Mesothelial cell of epicardium (in vitro differentiated cells): ENCODE results near the gene SLC12A7. TPM values are rescaled to one million over a fixed set of nuclear protein-coding genes. Genes with fewer than 3 reads are reported as not detected.

ENCODE experiments used
- DNase-seq, 2 experiments: peaks; one replicate each; pipeline ENCODE4 v3.0.0; 2021; ENCODE audit warnings: low spot score in 2 of 2; ENCODE audit not compliant: unreplicated experiment in 2 of 2
- H3K27ac Mint-ChIP-seq: 2 replicates; pipeline ENCODE4 v1.8.0; 2021; ENCODE audit warnings: mixed read lengths
- H3K27me3 Mint-ChIP-seq: 2 replicates; pipeline ENCODE4 v1.8.0; 2021; ENCODE audit warnings: low read depth, mixed read lengths
- H3K36me3 Mint-ChIP-seq: 2 replicates; pipeline ENCODE4 v1.8.0; 2021; ENCODE audit warnings: mixed read lengths
- H3K4me1 Mint-ChIP-seq: 2 replicates; pipeline ENCODE4 v1.8.0; 2021; ENCODE audit warnings: mixed read lengths
- H3K4me3 Mint-ChIP-seq: 2 replicates; pipeline ENCODE4 v1.8.0; 2021; ENCODE audit warnings: mild to moderate bottlenecking, moderate library complexity, mixed read lengths
- H3K9me3 Mint-ChIP-seq: 2 replicates; pipeline ENCODE4 v1.8.0; 2021; ENCODE audit warnings: mixed read lengths
- CTCF ChIP-seq: fragments of 200-600 bp; sonication (generic); IDR thresholded peaks from one replicate; pipeline ENCODE4 v1.5.0; 2021; ENCODE audit warnings: antibody characterized with exemption; ENCODE audit not compliant: unreplicated experiment
- total RNA-seq: library from RNA; stranded (reverse); gene quantifications from 3 replicates; pipeline ENCODE4 v1.2.1, GENCODE V29; 2021

The SLC12A7 gene
- total RNA-seq, 1 donor from 2014 or later = 34.9 TPM

GRCh38 chr5:1103505-1104326 lies 8.1 kb downstream of the SLC12A7 start:
- DNase-seq = no peak
- TF ChIP-seq CTCF = no peak
- Mint-ChIP-seq H3K27ac (no peak overlapping the region), H3K4me1 (peaks cover 33% of the 10 kb centered on the region), H3K36me3 (no peaks in the 10 kb centered on the region), H3K27me3 (no peaks in the 10 kb centered on the region), H3K9me3 (no peaks in the 10 kb centered on the region), H3K4me3 (no peak overlapping the region)

- H3K4me3 Mint-ChIP-seq = no peak overlapping the region
- no peak for TF ChIP-seq CTCF
- H3K27me3 Mint-ChIP-seq = no peaks in the 10 kb centered on the region
- H3K36me3 Mint-ChIP-seq = no peaks in the 10 kb centered on the region
- DNase-seq = no peak
- H3K27ac Mint-ChIP-seq = no peak overlapping the region
- H3K4me1 Mint-ChIP-seq = peaks cover 34% of the 10 kb centered on the region
- no peaks in the 10 kb centered on the region for H3K9me3 Mint-ChIP-seq
Observed at GRCh38 chr5:1103093-1103492, 8.8 kb downstream of the SLC12A7 start.

GRCh38 chr5:1101961-1102713 lies 9.7 kb downstream of the SLC12A7 start:
- Mint-ChIP-seq H3K4me1 (peaks cover 40% of the 10 kb centered on the region), H3K36me3 (no peaks in the 10 kb centered on the region), H3K27me3 (no peaks in the 10 kb centered on the region), H3K4me3 (peak overlapping the region; percentile 21), H3K27ac (peak overlapping the region; percentile 79), H3K9me3 (no peaks in the 10 kb centered on the region)
- DNase-seq = no peak
- no peak for TF ChIP-seq CTCF

GRCh38 chr5:1100664-1101574 lies 10.9 kb downstream of the SLC12A7 start:
- Mint-ChIP-seq H3K4me1 (peaks cover 42% of the 10 kb centered on the region), H3K27ac (no peak overlapping the region), H3K27me3 (no peaks in the 10 kb centered on the region), H3K36me3 (no peaks in the 10 kb centered on the region), H3K9me3 (no peaks in the 10 kb centered on the region), H3K4me3 (no peak overlapping the region)
- TF ChIP-seq CTCF = no peak
- DNase-seq = no peak

GRCh38 chr5:1099926-1100663 lies 11.8 kb downstream of the SLC12A7 start:
- no peak for DNase-seq
- H3K9me3 Mint-ChIP-seq = no peaks in the 10 kb centered on the region
- H3K27ac Mint-ChIP-seq = peak overlapping the region; percentile 39
- no peak overlapping the region for H3K4me3 Mint-ChIP-seq
- no peaks in the 10 kb centered on the region for H3K27me3 Mint-ChIP-seq
- no peaks in the 10 kb centered on the region for H3K36me3 Mint-ChIP-seq
- peaks cover 40% of the 10 kb centered on the region for H3K4me1 Mint-ChIP-seq
- TF ChIP-seq CTCF = no peak
